GM19240 (cell line): ENCODE results near the gene TNFRSF12A.

ENCODE experiments used
- DNase-seq: peaks from one replicate; pipeline ENCODE4 v3.0.0; 2011; ENCODE audit warnings: low spot score; ENCODE audit not compliant: insufficient read length

The TNFRSF12A gene

DNA sequence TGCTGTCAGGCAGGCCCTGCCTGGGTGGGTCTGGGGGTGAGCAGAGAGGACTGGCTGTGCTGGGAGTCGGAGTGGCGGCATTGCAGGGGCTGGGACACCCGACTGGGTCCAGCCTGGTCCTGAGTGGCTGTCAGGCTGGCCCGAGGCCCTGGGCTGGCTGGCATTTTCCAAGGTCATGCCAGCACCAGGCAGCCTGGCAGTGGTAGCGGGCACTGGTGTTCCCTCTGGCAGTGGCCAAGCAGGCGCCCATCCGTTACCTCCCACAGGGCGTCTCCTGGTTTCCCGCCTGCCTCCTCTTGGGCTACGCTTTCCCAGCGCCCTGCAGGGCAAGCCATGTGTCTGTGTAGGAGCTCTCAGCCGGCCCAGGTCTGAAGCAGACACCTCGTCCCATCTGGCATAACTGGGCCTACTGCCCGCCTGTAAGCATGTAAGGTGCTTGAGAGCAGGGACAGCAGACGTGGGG, 34.2 kb upstream of the TNFRSF12A start:
- no peak for DNase-seq

DNA sequence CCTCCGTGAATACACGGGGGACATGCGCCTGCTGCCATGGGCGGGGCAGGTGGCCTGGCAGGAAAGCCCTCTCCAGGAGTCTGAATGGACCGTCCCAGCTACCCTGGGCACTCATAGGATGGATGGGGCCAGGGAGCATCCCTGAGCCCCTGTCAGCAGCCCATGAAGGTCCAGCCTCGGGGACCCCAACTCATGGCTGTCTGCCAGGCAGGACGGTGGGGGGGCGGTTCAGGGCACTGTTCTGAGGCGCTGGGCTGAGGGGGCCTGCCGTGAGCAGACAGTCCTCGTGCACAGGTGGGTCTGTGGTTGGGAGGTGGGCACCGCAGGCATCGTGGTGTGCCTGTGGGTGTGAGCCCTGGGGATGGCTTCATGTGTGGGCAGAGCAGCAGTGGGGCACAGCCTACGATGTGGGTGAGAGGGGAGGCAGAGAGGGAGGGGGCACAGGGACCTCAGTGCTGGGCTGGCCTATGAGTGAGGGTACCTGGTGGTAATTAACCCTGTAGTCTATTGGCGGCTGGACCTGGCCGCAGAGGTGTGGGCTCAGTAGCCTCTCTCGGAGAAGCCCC, 33.5 kb upstream of the TNFRSF12A start:
- no peak for DNase-seq

DNA sequence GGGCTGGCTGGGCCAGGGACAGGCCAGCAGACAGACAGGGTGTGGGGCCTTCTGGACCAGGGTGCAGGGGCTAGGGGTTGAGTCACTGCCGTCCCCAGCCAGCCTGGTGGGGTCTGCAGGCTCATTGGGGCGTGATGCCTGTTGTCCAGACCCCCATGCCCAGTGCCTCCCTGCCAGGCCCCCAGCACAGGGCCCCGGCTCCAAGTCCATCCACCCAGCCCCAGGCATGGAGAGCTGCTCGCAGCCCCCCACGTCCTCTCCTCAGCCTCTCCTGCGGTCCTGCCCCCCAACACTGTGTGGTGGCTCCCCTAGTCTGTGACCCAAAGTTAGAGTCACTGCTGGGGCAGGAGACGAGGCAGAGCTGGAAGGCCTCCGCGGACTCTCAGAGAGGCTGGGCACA, 32.9 kb upstream of the TNFRSF12A start:
- no peak for DNase-seq

DNA sequence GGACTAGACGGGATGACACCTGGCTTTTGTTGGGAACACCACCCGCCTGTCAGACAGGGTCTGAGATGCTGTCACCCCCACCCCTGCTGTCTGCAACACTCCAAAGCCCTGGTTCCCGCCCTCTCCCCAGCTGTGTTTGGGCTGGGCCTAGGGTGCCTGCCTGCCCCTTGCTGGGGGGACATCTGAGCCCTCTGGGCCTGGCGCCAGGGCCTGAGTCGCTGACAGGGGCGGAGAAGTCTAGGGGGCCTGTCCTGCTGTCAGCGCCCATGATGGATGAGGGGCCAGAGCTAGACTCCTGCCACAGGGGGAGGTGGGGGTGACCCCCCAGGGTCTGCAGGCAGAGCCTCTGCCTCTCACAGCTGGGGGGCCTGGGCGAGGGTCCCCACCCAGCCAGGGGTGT, 32.3 kb upstream of the TNFRSF12A start:
- no peak for DNase-seq

DNA sequence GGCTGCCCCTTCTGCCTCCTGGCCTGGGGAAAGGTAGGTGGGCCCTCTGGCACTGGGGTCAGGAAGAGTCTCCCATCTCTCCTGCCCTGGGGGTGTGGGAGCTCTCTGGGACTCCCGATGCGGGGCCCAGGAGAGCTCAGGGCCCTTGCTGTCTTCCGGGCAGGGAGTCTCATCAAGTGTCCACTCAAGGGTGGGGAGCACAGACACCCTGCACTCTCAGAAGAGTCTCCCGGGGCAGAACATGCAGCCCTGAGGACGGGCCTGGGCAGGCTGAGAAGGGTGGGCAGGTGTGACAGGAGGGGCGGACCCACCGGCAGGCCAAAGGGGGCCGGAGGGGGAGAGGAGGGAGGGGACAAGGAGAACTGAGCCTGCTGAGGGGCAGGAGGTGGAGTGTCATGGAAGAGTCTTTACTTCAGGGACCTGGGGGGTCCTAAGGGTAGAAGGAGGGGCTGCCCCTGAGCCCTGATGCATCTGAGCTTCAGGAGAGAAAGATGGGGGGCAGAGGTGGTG, 31.5 kb upstream of the TNFRSF12A start:
- DNase-seq = no peak

DNA sequence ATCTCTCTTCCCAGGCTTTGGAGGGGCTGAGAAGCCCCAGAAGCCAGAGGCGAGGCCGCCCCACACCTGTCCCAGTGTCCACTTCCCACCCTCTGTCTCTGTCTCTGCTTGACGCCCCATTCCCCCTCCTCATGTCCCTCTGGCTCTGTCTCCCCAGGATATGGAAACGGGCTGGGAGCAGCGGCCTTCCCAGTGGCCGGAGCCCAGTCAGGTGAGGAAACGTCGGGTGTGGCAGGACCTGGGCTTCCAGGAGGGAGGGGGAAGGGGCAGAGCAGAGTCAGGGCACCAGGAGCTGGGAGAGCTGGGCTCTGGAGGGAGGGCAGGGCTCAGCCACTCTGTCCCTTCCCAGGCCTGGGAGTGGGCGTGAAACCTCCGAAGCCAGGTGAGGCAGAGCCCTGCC, 29.3 kb upstream of the TNFRSF12A start:
- DNase-seq = no peak

DNA sequence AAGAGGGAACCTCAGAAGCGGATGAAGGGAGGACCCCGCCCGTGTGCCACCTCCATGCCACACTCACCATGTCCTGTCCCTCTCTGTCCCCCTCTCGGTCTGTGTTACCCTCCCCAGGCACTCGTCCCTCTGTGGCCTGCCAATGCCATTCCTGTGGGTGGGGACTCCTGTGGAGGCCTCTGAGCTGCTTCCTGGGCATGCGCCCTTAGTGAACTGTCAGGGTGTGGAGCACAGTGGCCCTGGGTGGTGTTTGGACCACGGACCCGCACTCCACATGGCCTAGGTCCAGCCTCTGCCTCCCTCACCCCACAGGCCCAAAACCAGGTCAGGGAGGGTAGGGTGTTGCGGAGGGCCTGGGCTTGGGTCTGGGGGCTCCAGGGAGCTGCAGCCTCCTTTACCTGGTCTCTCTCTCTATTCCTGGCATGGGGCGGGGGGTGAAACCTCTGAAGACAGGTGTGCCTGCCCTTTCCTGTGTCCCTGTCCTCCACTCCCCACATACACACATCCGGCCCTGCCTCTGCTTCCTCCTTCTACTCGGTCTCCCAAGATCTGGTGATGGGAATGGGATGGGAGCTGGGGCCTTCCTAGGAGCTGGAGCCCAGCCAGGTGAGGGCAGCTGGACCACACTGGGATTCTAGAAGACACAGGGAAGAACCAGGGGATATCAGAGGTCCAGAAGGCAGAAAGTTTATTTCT, 28.5 kb upstream of the TNFRSF12A start:
- no peak for DNase-seq

DNA sequence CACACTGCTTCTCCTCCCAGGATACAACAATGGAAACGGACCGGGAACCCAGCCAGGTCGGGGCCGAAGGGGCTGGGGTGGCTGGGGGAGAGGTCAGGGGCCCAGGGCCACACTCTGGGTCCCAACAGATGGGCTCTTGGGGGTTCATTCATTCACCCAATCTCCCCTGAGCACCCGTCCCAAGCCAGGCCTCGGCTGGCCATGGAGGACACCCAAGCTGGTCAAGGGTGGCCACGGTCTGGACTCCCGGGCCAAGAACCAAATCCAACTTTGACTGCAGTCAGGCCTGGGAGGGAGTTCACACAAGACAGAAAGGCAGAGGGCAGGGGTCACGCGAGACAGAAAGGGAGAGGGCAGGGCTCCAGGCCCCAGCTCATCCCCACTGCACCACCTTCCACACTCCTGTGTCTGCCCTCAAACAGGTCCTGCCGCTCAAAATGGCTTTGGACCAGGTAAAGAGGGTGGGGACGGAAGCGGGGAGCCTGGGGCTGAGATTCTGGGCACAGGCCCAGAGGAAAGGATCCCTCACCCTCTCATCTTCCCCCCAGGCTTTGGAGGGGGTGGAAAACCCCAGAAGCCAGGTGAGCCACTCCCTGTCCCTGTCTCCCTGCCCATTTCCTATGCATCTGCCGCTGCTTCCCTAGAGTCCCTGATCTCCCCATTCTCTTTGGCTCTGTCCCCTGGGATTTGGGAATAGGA, 27.6 kb upstream of the TNFRSF12A start:
- no peak for DNase-seq

DNA sequence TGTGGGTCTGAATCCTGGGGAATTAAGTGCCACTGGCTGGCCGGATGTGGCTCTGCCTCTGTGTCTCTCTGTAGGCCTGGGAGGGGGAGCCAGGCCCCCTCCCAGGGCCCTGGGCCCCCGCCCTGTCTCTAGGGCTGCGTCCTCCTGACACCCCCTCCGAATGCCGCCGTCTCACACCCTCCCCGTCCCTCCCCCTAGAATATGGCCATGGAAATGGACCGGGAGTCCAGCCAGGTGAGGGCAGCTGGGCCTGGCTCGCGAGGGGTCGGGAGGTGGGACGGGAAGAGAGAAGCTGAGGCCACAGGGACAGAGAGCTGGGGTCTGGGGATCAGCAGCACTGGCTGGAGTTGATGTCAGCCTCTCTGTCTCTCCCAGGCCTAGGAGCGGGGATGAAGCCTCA, 23.9 kb upstream of the TNFRSF12A start:
- no peak for DNase-seq

DNA sequence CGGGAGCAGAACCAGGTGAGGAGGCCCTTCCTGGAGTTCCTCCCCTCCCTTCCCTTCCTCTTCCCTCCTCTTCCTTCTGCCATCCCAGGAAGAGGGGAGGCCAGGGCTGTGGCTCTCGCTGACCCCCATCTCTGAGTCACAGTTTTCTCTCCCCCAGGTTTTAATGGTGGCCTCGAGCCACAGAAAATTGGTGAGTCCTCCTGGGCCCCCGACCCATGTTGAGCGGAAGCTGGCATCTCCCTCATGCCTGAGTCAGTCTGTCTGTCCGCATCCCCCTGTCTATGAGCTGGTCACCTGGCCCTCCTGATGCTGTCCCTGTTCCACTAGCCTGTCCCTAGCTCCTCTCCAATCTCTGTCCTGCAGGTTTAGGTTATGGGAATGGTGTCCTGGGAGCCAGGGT, 20.2 kb upstream of the TNFRSF12A start:
- DNase-seq = no peak

DNA sequence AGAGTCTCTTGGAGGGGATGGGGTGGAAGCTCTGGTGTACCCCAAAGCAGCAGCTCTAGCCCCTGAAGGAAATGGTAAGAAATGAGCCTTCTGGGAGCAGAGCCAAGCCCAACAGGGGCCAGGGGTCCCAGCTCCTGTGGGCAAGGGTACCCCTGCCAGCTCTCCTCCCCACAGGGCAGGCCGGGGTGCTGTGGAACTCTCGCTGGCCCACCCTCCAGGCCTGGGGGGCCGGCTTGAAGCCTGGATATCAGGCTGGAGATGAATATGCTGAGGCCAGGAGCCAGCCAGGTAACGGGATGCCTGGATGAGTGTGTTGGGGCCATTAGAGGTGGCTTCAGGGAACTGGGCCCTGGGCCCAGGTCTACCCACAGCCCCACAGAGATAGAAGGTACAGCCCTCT, 19.6 kb upstream of the TNFRSF12A start:
- no peak for DNase-seq

DNA sequence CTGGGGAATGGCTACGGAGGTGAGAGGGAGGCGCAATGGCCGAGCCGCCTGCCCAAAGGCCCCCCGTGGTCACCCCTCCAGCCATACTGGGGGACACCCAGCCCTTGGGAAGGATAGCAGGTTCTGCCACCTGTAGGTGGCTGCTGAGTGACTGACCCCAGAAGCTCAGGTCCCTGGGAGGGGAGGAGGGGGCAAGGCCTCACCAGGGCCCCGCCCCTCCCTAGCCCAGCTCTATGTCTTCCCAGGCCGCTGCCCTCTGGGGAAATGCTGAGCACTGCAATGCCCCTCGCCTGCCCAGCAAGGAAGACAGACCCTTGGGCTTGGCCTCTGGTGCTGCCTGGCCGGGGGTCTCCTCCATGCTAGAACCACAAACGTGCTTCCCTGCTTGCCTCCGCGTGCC, 18.9 kb upstream of the TNFRSF12A start:
- DNase-seq = no peak

DNA sequence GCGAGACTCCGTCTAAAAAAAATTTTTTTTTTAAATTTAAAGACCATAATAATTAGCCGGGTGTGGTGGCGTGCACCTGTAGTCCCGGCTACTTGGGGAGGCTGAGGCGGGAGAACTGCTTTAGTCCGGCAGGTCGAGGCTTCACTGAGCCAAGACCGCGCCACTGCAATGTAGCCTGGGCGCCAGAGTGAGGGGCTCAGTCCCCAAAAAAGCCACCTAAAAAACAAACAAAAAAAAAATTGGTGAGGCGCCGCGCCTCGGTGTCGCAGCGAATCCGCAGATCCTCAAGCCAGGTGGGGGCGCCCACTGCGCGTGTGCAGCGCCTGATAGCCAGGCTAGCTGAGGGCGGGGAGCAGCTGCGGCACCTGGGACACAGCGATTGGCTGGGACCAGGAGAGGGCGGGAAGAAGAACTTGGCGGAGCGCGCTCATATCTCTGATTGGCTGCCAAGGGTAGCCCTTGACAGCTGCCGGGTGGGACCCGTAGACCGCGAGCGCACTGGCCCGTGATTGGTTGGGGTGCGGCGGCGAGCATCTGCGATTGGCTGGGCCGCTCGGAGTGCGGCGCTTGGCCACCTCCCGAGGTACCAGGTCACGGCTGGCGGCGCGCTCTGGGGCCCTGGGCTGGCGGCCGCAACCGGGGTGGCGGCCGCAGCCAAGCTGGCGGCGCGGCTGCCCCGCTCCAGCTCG, 16.4 kb upstream of the TNFRSF12A start:
- peak; percentile 100 for DNase-seq

DNA sequence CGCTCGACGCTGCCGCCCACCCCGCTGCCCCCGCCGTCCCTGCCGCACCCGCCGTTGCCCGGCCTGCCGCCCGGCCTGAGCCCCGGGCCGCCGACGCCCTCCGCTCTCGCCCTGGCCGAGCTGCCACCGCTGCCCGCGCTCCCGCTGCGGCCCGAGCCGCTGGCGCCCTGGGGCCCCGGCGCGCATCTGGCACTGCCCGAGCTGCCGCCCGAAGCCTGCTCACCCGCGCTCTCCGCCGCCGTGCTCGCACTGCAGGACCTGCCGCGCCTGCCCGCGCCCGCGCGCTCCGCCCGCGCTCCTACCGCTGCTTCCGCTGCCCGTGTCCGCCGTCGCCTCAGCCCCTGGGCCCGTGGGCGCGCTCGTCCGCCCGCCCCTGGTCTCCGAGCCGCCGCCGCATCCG, 15.8 kb upstream of the TNFRSF12A start:
- no peak for DNase-seq

DNA sequence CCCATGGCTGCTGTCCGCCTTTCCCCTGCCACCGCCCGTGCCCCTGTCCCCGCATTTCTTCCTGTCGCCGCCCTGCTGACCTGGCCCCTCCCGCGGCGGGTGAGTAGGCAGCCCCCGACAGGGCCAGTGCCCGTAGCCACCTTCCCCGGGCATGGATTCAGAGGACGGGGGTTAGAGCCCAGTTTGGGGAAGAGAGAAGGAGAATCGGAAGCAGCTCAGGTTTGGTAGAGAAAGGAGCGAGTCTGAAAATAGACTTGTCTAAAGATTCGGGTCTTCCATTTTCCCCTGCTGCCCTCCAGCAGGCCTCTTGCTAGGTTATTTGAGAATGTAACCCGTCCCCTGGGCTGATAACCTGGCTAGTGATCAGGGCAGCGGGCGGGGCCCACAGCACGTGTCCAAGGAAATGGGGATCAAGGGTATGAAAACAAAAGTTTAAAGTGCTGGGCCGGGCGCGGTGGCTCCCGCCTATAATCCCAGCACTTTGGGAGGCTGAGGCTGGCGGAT, 15.3 kb upstream of the TNFRSF12A start:
- DNase-seq = no peak

DNA sequence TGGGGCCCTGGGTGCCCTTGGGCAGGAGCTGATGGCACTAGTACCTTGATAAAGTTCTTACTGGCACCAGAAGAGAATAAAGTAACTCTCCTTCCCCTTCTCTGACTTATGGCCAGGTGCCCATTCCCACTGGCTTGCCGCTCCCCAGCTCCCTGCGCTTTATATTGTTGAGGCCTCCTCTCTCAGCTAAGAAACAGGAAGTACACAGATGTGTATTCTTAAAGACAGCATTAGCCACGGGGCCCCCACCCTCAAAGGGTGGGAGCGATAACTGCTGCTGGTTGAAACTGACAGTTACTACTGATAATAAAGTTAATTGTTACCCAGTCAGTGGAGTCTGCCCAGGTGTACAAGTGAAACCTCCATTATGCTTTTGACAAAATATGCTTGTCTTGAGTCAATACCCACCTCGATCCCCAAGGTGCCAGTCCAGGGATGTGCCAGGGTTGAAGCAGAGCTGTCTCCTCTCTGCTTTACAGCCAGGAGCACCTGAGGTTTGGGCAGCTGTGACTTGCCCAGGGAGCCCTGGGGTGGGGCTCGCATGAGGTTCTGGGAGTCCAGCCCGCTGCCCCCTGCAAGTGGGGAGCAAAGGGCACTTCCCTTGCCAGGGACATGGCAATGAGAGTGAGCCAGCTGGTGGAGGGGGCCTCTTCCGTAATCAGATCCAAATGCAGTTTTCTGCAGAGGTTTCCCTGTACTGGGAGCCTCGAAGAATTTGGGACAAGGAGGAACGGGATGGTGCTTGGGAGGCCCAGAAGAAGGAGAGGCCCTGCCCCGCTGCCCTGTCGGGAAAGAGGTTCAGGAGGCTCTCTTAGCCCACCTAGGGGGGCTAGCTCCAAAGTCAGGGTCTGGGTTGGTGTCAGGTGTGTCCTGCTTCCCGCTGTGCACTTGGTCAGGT, 12.9 kb upstream of the TNFRSF12A start:
- DNase-seq = no peak

DNA sequence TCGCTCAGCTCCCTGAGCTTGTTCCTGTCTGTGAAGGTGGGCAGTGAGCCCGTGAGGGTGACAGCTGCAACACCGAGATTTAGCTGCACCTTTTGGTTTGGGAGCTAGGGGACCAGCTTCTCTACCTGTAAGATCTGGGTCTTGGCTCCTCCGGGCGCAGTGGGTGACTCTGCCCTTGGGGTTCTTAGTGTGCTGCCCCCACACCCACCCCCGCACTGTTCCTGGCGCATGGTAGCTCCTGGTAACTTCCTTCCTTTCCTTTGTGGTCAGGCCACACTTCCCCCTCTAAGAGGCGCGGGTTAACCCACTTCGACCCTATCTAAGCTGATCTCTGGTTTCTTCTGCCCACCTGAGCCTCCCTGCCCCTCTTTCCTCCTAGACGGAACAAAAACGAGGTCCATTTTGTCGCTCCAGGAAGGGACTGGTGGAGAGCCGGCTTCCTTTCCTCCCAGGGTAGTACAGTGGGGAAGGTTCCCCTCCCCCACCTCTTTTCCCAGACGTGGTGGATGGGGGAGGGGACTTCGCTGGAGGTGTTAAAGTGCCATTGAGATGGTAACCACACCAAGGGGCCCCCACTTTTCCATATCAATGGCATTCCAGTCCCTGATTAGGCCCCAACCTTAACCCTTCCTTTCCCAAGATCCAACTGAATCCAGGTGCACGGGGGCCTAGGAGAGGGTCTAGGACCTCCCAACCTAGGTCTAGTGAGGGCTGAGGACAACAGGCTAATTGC, 12.0 kb upstream of the TNFRSF12A start:
- no peak for DNase-seq

DNA sequence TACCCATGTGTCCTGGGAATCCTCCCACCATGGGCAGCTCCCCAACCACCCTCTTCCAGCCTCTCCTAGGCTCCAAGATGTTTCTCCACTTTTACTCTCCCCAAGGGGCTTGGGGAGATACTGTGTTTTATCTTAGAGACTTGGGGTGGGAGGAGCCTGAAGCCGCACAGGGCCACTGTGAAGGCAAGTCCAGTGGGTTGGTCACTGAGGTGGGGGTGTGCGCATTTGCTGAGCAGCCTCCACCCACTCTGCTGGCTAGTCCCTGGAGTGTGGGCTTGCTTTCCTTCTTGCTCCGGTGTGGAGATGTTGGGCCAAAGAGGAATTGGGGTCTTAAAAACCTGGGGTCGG, 11.5 kb upstream of the TNFRSF12A start:
- DNase-seq = no peak

DNA sequence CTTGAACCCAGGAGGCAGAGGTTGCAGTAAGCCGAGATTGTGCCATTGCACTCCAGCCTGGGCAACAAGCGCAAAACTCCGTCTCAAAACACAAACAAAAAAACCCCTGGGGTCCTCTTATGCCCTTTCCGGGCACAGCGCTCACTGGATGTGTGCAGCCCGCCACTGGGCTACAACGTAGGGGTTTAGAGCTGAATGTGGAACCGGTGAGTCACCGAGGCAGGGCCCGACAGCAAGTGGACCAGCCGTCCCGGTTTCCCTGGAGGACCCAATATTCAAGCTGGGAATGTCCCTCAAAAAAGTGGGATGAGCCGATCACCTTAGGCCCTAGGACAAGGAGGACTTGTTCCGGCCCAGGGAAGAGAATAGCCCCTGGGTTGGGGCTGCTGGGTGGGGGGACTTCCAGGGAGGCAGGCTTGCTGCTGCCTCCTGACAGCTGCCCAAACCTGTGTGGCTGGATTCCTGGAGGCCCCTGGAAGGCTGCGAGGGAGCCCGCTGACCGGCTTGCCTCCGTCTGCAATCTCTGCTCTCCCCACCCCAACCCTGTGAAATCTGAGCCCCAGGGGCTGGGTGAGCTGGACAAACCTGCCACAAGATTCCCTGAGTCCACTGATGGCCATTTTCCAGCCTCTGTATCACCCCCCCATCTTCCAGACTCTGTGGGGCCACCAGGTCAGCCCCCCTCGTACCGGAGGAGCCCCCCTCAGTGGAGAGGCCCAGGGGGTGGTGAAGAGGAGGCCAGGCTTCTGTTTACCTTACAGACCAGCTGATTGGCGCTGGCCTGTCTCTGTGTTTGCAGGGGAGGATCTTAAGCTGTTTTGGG, 10.4 kb upstream of the TNFRSF12A start:
- DNase-seq = no peak
